Stimulated activated naive B cell treated with anti-CD40 and anti-IgM and Interleukin-4, amounts not matched to agents 10 μg/mL and 1 μg/mL and 100 μg/mL, for 72 hours (primary cell): ENCODE results near the gene UBXN7.
"Not testable (repeated sequence)": the region's sequence is repeated elsewhere in the genome, so short reads cannot be mapped to it uniquely, and the experiment has no call there.

ENCODE experiments used
- ATAC-seq, 2 donors: fragments of 150-1000 bp; cut with Tn5 transposase; replicated peaks; 2 replicates each; pipeline ENCODE4 v1.10.0; 2021; ENCODE audit warnings: moderate library complexity in 1 of 2
- DNase-seq: peaks from one replicate; pipeline ENCODE4 v3.0.0; 2021
- H3K27ac Mint-ChIP-seq: one replicate; pipeline ENCODE4 v1.8.0; 2022; ENCODE audit warnings: mild to moderate bottlenecking, mixed read lengths
- H3K27me3 Mint-ChIP-seq, 2 donors: one replicate each; pipeline ENCODE4 v1.8.0; 2022; ENCODE audit warnings: mixed read lengths in 2 of 2
- H3K36me3 Mint-ChIP-seq, 2 donors: one replicate each; pipeline ENCODE4 v1.8.0; 2022; ENCODE audit warnings: mixed read lengths in 2 of 2, mild to moderate bottlenecking in 1 of 2
- H3K4me1 Mint-ChIP-seq, 2 donors: one replicate each; pipeline ENCODE4 v1.8.0; 2022; ENCODE audit warnings: mixed read lengths in 2 of 2, mild to moderate bottlenecking in 1 of 2
- H3K4me3 Mint-ChIP-seq, 2 donors: one replicate each; pipeline ENCODE4 v1.8.0; 2022; ENCODE audit warnings: mild to moderate bottlenecking in 2 of 2, mixed read lengths in 2 of 2, moderate library complexity in 1 of 2
- H3K9me3 Mint-ChIP-seq, 2 donors: one replicate each; pipeline ENCODE4 v1.8.0; 2022; ENCODE audit warnings: mixed read lengths in 2 of 2, mild to moderate bottlenecking in 1 of 2

Gene UBXN7

DNA sequence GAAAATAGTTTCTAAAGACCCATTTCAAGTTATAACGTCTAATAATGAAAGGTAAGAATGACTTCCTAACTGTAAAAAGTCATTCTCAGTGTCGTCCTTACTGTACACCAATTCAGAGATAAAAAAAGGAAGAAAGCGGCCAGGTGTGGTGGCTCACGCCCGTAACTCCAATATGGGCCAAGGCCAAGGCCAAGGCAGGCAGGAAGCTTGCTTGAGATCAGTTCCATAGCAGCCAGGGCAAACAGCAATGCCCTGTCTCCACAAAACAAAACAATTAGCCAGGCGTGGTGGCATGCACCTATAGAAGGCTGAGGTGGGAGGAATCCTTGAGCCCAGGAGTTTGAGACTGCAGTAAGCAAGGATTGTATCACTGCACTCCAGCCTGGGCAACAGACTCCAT lies 31.9 kb downstream of the UBXN7 start:
- no peak overlapping the region for H3K4me3 Mint-ChIP-seq
- DNase-seq (no peak), ATAC-seq (no peak)
- peaks cover 20 to 24% of the 10 kb centered on the region in 2 donors for H3K36me3 Mint-ChIP-seq
- no peaks in the 10 kb centered on the region for H3K27me3 Mint-ChIP-seq
- H3K27ac Mint-ChIP-seq, result peak overlapping the region; percentile 59
- no peaks in the 10 kb centered on the region for H3K4me1 Mint-ChIP-seq
- no peaks in the 10 kb centered on the region for H3K9me3 Mint-ChIP-seq

DNA sequence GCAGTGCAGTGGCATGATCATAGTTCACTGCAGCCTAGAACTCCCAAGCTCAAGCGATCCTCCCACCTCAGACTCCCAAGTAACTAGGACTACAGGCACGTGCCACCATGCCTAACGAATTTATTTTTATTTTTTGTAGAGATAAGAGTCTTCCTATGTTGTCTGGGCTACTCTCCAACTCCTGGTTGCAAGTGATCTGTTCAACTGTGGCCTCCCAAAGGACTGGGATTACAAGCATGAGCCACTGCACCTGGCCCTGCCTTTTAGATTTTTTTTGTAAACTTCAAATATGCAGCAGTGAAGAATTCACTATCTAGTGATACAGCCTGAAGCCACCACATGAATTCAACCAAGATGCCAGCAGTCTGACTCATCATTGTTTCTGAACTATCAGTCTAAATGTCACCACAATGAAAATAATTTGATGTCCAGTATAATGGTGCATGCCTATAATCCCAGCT lies 32.7 kb downstream of the UBXN7 start:
- no peaks in the 10 kb centered on the region for H3K4me1 Mint-ChIP-seq
- ATAC-seq, result no peak
- no peak for DNase-seq
- H3K9me3 Mint-ChIP-seq, result no peaks in the 10 kb centered on the region
- no peaks in the 10 kb centered on the region for H3K27me3 Mint-ChIP-seq
- H3K36me3 Mint-ChIP-seq, result peaks cover 14 to 17% of the 10 kb centered on the region in 2 donors
- no peak overlapping the region for H3K4me3 Mint-ChIP-seq
- H3K27ac Mint-ChIP-seq, result no peak overlapping the region

DNA sequence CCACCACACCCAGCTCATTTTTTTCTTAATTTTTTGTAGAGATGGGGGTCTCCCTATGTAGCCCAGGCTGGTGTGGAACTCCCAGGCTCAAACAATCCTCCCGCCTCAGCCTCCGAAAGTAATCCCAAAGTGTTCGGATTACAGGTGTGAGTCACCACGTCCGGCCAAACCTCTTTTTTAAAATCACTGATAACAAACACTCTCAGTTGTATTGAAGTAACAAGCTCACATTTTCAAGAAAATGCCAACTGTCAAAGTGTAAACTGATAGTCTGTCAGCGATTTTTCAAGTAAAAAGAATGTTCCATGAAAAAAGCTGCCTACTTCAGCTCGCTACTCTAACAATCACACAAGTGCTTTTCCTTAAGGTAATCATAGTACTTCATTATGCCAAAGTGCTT lies 33.4 kb downstream of the UBXN7 start:
- Mint-ChIP-seq H3K36me3 (peaks cover 15 to 19% of the 10 kb centered on the region in 2 donors), H3K4me3 (no peak overlapping the region), H3K27me3 (no peaks in the 10 kb centered on the region), H3K9me3 (no peaks in the 10 kb centered on the region), H3K4me1 (no peaks in the 10 kb centered on the region), H3K27ac (no peak overlapping the region)
- no peak for DNase-seq
- no peak for ATAC-seq

DNA sequence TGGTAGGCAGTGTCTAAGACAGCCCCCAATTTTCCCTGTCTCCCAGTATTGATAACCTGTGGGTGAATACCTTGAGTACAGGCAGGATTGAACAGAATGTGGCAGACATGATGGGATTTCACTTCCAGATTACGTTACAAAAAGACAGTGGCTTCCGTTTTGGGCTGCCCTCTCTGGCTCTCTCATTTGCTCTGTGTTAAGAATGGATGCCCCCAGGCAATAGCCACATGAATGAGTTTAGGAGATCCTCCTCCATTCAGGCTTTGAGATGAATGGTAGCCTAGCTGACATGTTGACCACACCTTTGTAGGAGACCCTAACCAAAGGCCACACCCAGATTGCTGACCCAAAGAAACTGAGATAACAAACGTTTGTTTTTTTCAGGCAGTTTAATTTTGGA lies 34.3 kb downstream of the UBXN7 start:
- Mint-ChIP-seq H3K27me3 (no peaks in the 10 kb centered on the region), H3K4me3 (no peak overlapping the region), H3K9me3 (no peaks in the 10 kb centered on the region), H3K27ac (no peak overlapping the region), H3K4me1 (no peaks in the 10 kb centered on the region), H3K36me3 (peaks cover 17 to 22% of the 10 kb centered on the region in 2 donors)
- ATAC-seq (no peak), DNase-seq (no peak)

DNA sequence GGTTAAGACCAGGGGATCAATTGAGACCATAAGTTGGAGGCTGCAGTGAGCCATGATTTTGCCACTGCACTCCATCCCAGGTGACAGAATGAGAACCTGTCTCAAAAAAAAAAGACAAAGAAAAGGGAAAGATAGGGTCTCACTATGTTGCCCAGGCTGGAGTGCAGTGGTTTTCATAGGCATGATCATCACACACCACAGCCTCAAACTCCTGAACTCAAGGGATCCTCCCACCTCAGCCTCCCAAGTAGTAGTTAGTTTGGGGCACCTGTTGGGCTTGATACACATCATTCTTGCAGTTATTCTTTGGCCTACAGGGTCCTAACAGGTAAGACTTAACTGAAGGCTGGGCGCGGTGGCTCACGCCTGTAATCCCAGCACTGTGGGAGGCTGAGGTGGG lies 42.1 kb downstream of the UBXN7 start:
- Mint-ChIP-seq H3K9me3 (peaks cover 5 to 8% of the 10 kb centered on the region in 2 donors), H3K4me3 (no peak overlapping the region), H3K27ac (no peak overlapping the region), H3K4me1 (peaks cover 2 to 9% of the 10 kb centered on the region in 2 donors), H3K36me3 (peaks cover 58 to 67% of the 10 kb centered on the region in 2 donors), H3K27me3 (no peaks in the 10 kb centered on the region)
- DNase-seq (no peak), ATAC-seq (no peak)

DNA sequence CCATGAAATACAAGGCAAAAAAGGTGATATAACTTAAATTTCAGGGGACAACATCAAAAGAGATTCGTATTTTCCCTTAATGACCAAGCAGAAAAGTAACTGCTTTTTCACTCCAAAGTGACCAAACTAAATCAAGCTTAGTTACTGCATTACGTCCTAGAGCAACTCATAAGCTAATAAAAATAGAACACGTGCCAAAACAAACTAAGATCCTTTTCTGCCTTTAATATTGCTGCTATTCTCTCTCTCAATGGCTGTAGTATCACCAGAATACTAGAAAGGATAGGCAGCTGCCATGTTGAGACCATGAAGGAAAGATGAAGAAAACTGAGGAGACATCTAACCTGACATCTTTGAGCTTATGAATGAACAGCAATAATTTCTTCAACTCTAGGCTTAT lies 43.3 kb downstream of the UBXN7 start:
- Mint-ChIP-seq H3K36me3 (peaks cover 69 to 78% of the 10 kb centered on the region in 2 donors), H3K27ac (no peak overlapping the region), H3K9me3 (peaks cover 5 to 8% of the 10 kb centered on the region in 2 donors), H3K4me1 (peaks cover 5 to 20% of the 10 kb centered on the region in 2 donors), H3K27me3 (no peaks in the 10 kb centered on the region), H3K4me3 (no peak overlapping the region)
- DNase-seq (no peak), ATAC-seq (no peak)

DNA sequence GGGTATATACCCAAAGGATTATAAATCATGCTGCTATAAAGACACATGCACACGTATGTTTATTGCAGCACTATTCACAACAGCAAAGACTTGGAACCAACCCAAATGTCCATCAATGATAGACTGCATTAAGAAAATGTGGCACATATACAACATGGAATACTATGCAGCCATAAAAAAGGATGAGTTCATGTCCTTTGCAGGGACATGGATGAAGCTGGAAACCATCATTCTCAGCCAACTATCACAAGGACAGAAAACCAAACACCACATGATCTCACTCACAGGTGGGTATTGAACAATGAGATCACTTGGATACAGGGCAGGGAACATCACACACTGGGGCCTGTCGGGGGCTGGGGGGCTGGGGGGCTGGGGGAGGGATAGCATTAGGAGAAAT lies 44.3 kb downstream of the UBXN7 start:
- DNase-seq, H3K27ac Mint-ChIP-seq, H3K27me3 Mint-ChIP-seq, H3K9me3 Mint-ChIP-seq, H3K4me3 Mint-ChIP-seq, ATAC-seq: not testable (repeated sequence)
- H3K36me3 Mint-ChIP-seq, result peaks cover 75 to 84% of the 10 kb centered on the region in 2 donors
- H3K4me1 Mint-ChIP-seq, result peaks cover 13 to 30% of the 10 kb centered on the region in 2 donors

DNA sequence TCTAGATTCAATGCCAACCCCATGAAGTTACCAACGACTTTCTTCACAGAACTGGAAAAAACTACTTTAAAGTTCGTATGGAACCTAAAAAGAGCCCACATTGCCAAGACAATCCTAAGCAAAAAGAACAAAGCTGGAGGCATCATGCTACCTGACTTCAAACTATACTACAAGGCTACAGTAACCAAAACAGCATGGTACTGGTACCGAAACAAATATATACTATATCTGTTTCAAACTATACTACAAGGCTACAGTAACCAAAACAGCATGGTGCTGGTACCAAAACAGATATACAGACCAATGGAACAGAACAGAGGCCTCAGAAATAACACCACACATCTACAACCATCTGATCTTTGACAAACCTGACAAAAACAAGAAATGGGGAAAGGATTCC lies 45.4 kb downstream of the UBXN7 start:
- peaks cover 79 to 91% of the 10 kb centered on the region in 2 donors for H3K36me3 Mint-ChIP-seq
- H3K4me1 Mint-ChIP-seq, result peaks cover 16 to 30% of the 10 kb centered on the region in 2 donors

DNA sequence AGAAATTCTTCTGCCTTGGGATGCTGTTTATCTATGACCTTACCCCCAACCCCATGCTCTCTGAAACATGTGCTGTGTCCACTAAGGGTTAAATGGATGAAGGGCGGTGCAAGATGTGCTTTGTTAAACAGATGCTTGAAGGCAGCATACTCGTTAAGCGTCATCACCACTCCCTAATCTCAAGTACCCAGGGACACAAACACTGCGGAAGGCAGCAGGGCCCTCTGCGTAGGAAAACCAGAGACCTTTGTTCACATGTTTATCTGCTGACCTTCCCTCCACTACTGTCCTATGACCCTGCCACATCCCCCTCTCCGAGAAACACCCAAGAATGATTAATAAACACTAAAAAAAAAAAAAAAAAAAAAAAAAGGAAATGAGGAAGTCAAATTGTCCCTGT lies 46.2 kb downstream of the UBXN7 start:
- DNase-seq, H3K9me3 Mint-ChIP-seq, H3K4me3 Mint-ChIP-seq, ATAC-seq, H3K27ac Mint-ChIP-seq, H3K27me3 Mint-ChIP-seq: not testable (repeated sequence)
- Mint-ChIP-seq H3K4me1 (peaks cover 16 to 30% of the 10 kb centered on the region in 2 donors), H3K36me3 (peaks cover 84 to 96% of the 10 kb centered on the region in 2 donors)

More for the DNA sequence above, 45.4 kb downstream of the UBXN7 start:
- not testable (repeated sequence) for H3K27me3 Mint-ChIP-seq, H3K27ac Mint-ChIP-seq, H3K4me3 Mint-ChIP-seq, H3K9me3 Mint-ChIP-seq, DNase-seq, ATAC-seq

DNA sequence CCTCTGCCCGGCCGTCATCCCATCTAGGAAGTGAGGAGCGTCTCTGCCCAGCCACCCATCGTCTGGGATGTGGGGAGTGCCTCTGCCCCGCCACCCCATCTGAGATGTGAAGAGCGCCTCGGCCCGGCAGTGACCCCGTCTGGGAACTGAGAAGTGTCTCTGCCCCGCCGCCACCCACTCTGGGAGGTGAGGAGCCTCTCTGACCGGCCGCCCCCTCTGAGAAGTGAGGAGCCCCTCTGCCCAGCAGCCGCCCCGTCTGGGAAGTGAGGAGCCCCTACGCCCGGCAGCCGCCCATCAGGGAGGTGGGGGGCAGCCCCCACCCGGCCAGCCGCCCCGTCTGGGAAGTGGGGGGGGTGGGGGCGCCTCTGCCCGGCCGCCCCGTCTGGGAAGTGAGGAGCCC lies 46.8 kb downstream of the UBXN7 start:
- Mint-ChIP-seq H3K4me1 (peaks cover 16 to 30% of the 10 kb centered on the region in 2 donors), H3K36me3 (peaks cover 81 to 92% of the 10 kb centered on the region in 2 donors)
- not testable (repeated sequence) for H3K27ac Mint-ChIP-seq, DNase-seq, ATAC-seq, H3K4me3 Mint-ChIP-seq, H3K9me3 Mint-ChIP-seq, H3K27me3 Mint-ChIP-seq

DNA sequence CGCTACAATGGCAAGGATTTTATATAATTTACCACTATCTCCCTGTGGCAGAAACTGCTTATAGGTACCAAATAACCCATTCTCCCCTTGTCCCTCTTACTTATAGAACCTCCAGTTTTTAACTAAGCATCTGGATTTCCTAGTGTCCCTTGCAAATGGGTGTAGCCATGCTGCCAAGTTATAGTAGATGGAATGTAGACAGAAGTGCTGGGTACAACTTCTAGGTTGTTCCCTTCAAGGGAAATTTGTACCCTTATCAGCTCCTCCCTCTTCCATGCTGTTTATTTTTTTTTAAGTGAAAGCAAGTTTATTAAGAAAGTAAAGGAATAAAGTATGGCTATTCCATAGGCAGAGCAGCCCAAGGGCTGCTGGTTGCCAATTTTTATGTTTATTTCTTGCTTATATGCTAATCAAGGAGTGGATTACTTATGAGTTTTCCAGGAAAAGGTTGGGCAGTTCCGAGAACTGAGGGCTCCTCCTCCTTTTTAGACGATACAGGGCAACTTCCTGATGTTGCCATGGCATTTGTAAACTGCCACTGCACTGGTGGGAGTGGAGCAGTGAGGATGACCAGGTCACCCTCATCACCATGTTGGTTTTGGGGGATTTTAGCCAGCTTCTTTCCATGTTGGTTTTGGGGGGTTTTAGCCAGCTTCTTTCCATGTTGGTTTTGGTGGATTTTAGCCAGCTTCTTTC lies 53.9 kb downstream of the UBXN7 start:
- Mint-ChIP-seq H3K27ac (no peak overlapping the region), H3K36me3 (peaks cover 49 to 52% of the 10 kb centered on the region in 2 donors), H3K27me3 (no peaks in the 10 kb centered on the region), H3K9me3 (no peaks in the 10 kb centered on the region), H3K4me3 (no peak overlapping the region), H3K4me1 (peaks cover 3 to 6% of the 10 kb centered on the region in 2 donors)
- ATAC-seq (no peak), DNase-seq (no peak)

DNA sequence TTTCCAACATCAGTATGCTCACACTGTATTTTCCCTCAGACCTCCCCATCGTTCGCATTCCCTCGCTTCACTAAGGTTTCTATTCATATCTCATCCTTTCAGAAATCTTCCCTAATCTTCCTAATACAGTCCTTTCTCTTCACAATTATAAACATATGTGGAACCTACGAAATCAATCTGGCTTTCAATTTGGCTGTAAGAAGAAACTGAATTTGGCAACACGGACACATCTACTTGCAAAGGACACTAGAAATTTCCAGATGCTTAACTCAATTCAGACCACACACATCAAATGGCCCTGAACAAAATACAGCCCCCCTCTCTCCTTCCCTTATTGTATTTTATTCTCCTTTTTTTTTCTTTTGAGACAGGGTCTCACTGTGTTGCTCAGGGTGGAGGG lies 54.9 kb downstream of the UBXN7 start:
- no peak for ATAC-seq
- H3K4me1 Mint-ChIP-seq, result peaks cover 0 to under 1% of the 10 kb centered on the region in 2 donors
- no peaks in the 10 kb centered on the region for H3K27me3 Mint-ChIP-seq
- no peak overlapping the region for H3K4me3 Mint-ChIP-seq
- peaks cover 42% of the 10 kb centered on the region in 2 donors for H3K36me3 Mint-ChIP-seq
- no peak overlapping the region for H3K27ac Mint-ChIP-seq
- no peak for DNase-seq
- no peaks in the 10 kb centered on the region for H3K9me3 Mint-ChIP-seq

DNA sequence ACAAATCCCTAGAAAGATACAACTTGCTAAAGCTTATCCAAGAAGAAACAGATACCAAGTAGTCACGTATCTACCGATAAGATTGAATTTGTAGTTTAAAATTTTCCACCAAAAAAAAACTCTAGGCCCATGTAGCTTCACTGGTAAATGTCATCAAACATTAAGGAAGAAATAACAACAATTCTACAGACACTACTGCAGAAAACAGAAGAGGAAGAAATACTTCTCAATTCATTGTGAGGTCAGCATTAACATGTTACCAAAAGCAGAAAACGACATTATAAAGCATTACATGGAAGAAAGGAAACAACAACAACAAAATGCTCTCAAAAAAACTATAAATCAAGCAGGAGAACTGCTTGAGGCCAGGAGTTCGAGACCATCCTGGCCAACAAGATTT lies 66.5 kb downstream of the UBXN7 start:
- Mint-ChIP-seq H3K9me3 (no peaks in the 10 kb centered on the region), H3K36me3 (peaks cover 28 to 46% of the 10 kb centered on the region in 2 donors), H3K4me1 (peaks cover 1 to 17% of the 10 kb centered on the region in 2 donors), H3K27me3 (no peaks in the 10 kb centered on the region), H3K27ac (no peak overlapping the region), H3K4me3 (no peak overlapping the region)
- ATAC-seq, result no peak
- no peak for DNase-seq

DNA sequence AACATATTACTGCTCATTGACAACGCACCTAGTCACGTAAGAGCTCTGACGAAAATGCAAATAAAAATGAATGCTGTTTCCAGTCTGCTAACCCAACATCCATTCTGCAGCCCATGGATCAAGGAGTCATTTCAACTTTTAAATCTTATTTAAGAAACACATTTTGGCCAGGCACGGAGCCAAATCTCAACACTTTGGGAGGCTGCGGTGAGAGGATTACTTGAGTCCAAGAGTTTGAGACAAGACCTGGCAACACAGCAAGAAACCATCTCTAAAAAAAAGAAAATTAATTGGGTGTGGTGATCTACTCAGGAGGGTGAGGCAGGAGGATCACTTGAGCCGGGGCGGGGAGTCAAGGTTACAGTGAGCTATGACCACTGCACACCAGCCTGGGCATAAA lies 71.6 kb downstream of the UBXN7 start:
- no peaks in the 10 kb centered on the region for H3K27me3 Mint-ChIP-seq
- peaks cover 56 to 68% of the 10 kb centered on the region in 2 donors for H3K36me3 Mint-ChIP-seq
- no peaks in the 10 kb centered on the region for H3K9me3 Mint-ChIP-seq
- H3K4me3 Mint-ChIP-seq, result no peak overlapping the region
- H3K4me1 Mint-ChIP-seq, result peaks cover 3 to 11% of the 10 kb centered on the region in 2 donors
- DNase-seq (no peak), ATAC-seq (no peak)
- H3K27ac Mint-ChIP-seq, result no peak overlapping the region

DNA sequence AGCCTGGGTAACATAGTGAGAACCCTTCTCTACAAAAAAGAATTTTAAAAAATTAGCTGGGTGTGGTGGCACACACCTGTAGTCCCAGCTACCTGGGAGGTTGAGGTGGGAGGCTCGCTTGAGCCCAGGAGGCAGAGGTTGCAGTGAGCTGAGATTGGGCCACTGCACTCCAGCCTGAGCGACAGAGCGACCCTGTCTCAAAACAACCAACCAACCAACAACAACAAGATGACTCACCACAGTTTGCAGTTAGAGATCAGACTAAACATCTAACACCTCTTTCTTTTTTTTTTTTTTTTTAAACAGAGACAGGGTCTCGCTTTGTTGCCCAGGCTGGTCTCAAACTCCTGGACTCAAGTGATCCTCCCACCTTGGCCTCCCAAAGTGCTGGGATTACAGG lies 73.7 kb downstream of the UBXN7 start:
- H3K36me3 Mint-ChIP-seq, result peaks cover 69 to 78% of the 10 kb centered on the region in 2 donors
- not testable (repeated sequence) for H3K27ac Mint-ChIP-seq

More for the DNA sequence above, 73.7 kb downstream of the UBXN7 start:
- not testable (repeated sequence) for H3K4me1 Mint-ChIP-seq, ATAC-seq, DNase-seq, H3K4me3 Mint-ChIP-seq, H3K9me3 Mint-ChIP-seq, H3K27me3 Mint-ChIP-seq
